Umbilical cord (tissue), 2 donors: ENCODE results near the gene SPSB1. TPM values are rescaled to one million over a fixed set of nuclear protein-coding genes. Genes with fewer than 3 reads are reported as not detected.

Experiments
- DNase-seq: peaks from one replicate; pipeline ENCODE4 v3.0.0-alpha.2; 2015; ENCODE audit warnings: low spot score
- total RNA-seq: library from RNA; depleted of rRNA; stranded (reverse); fragments of >200 nt; gene quantifications from one replicate; pipeline ENCODE4 v1.2.3, GENCODE V29; 2014; ENCODE audit warnings: low replicate concordance; ENCODE audit not compliant: insufficient read depth

The SPSB1 gene
- total RNA-seq, result 43.3 TPM

DNA sequence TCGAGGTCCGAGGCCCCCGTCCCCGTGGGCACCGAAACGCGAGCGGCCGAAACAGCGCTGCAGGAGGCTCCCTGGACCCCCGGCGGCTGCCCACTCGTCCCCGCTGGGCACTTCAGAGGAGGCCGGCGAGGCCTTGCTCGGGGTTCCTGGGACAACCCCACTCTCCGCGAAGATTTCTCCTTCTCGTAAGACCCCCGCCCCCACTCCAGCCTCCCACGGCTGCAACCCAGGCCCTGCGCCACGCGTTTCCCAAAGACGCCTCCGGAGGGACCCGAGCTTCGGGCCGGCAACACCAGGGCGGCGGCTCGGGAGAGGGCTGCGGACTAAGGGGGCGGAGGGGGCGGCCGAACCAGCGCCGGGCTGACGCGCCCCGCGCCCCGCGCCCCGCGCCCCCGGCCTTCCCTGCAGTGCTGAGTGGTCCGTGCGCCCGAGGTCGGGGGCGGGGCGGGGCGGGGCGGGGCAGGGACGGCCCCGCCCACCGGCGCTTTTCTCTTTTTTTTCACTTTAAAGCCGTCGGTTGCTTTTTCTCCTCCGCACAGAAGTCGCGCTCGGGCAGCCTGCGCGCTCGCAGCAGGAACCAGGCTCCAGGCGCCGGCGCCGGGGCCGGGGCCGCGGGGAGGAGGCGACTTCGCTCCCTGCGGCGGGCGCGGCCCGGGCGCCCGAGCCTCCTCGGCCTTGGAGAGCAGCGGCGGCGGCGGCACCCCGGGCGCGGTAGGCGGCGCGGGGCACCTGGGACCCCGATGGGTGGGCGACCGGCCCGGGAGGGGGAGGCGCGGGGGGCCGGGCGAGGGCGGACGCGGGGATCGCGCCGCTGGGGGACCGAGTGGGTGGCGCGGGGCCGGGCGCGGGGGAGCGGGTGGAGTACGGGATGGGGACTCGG lies at the start of gene SPSB1:
Gene SPSB1 (plus strand): TSS at position 534 of the 880 bp plus-strand sequence. CDS start 62,998 bp downstream, outside the sequence.
- peak; percentile 86 for DNase-seq

DNA sequence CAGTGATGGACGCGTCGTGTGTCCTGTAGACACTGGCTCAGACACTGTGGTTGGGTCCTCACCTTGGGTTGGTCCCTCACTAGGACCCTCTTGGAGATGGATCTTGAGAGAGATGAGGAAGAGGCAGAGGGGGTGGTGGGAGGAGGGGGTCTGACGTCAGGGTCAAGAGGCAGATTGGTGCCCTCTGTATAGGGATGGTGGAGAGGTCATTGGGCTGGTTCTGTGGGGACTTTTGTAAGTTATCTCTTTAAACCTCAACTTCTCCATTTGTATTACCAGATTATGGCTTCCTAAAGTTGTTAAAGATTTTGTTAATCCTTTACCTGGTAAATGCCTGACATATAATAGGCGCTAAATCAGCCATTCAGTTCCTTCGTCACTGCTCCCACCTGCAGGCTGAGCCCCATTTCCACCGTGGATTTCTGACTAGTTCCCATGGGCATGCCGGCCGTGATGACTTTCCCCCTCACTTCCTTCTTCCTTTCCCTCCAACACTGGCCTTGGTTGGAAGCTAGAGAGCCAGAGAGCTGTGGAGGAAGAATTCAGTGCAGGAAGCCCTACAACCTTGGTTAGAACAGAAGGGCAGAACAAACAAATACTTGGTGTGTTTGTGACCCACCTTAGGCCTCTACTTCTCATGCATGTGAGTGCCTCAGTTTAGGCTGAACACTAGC lies 49.5 kb upstream of the SPSB1 start:
- no peak for DNase-seq

DNA sequence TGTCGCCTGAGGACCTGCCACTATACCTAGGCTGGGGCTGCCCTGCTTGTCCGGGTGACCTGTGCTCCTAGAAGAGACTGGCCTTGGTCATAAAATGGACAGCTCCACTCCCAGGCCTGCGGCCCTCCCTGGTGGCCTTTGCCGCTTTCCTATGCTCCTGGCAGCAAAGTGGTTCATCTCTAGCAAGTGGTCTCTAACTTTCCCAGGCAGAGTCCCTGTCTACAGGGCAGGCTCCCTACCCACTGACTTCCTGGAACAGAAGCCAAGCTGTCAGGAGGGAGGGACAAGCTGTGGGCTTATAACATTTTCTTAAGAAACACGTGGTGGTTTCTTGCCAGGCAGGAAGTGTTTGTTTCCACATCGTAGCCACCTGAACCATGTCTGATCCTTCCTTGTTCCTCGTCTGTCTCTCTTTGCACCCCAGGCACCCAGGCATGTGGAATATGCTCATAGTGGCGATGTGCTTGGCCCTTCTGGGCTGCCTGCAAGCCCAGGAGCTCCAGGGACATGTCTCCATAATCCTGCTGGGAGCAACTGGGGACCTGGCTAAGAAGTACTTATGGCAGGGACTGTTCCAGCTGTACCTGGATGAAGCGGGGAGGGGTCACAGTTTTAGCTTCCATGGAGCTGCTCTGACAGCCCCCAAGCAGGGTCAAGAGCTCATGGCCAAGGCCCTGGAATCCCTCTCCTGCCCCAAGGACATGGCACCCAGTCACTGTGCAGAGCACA lies 48.0 kb upstream of the SPSB1 start:
- no peak for DNase-seq

DNA sequence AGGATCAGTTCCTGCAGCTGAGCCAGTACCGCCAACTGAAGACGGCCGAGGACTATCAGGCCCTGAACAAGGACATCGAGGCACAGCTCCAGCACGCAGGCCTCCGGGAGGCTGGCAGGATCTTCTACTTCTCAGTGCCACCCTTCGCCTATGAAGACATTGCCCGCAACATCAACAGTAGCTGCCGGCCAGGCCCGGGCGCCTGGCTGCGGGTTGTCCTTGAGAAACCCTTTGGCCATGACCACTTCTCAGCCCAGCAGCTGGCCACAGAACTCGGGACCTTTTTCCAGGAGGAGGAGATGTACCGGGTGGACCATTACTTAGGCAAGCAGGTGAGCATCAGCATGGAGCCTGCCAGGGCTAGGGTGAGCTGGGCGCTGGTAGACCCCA lies 47.5 kb upstream of the SPSB1 start:
- DNase-seq, result no peak

DNA sequence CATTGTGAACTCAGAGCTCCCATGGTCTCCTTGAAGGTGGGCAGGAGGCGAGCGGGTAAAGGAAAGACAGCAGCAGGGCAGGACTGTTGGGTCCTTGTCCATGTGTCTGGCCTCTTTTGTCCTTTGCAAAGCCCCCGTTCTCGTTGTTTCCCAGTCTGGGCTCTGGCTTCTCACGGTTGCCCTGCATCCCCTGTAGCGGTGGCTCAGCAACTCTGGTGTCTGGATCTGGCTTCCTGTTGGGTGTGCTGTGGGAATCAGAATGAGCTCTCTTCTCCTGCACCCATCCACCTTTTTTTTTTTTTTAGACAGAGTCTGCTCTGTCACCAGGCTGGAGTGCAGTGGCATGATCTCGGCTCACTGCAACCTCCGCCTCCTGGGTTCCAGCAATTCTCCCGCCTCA lies 47.0 kb upstream of the SPSB1 start:
- no peak for DNase-seq

DNA sequence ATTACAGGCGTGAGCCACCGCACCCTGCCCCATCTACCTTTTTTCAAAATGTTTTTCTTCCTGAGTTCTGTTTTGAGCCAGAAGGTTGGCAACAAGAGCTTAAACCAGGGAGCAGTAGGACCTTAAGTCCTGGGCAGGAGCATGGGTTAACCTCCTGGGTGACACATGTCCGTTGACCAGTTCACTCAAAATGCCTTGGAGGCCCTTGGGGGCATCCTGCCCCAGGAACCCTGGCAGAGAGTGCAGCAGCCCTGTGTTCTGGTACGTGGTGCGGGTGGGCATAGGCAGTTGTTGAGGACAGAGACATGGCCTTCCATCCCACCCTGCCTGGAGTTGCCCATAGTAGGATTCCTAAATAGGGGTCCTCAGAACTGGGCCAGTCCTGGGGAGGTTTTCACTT lies 46.5 kb upstream of the SPSB1 start:
- no peak for DNase-seq

DNA sequence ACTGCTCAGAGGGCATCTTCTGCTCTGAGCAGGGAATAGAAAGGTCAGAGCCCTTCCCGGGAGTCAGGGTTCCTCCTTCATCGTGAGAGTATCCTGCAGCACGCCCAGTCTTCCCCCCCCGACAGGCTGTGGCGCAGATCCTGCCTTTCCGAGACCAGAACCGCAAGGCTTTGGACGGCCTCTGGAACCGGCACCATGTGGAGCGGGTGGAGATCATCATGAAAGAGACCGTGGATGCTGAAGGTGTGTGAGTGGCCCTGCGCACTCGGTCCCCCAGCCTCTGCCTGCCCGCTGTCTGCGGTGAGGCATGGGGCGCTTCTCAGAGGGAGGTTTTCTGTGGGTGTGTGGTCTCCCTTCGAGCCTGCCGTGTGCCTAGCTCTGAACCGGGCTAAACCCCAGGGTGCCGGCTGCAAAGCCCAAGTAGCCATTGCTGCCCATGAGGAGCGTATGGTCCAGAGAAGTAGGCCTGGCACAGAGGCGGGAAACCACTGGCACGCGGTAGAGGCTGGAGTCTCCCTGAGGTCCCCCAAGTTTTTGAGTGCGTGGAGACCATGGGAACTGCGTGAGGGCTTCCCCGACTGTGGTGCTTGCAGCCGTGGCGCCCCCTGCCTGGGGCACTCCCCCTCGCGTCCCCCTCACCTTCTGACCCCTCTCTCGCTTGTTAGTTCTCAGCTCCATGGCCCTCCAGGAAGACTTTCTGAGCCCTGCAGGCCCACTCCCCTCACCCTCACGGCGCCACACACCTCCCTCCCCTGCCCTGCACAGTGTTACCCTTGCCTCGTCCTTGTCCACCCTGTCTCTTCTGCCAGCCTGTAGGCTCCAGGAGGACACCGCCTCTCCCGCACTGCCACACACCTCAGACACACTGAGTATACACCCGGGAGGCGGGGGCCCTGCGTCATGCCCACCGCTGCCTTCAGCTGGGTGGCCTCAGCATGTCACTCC lies 45.6 kb upstream of the SPSB1 start:
- no peak for DNase-seq

DNA sequence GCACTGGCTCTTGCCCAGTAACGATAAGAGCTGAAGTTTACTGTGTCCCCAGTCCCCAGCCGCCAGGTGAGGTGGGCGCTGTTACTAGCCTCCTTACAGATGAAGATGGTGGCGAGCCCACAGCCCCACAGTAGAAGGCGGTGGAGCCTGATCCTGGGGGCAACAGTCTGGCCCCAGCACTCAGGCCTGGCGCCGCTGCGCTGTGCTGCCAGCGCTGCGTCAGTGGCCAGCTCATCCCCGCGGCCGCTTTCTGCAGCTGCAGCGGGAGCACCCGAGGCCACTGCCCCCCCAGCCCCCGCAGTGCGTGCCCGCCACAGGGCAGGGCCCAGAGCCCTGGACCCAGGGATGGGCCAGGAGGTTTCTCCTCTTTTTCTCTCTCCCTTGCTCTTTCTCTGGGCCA lies 44.8 kb upstream of the SPSB1 start:
- DNase-seq, result no peak

DNA sequence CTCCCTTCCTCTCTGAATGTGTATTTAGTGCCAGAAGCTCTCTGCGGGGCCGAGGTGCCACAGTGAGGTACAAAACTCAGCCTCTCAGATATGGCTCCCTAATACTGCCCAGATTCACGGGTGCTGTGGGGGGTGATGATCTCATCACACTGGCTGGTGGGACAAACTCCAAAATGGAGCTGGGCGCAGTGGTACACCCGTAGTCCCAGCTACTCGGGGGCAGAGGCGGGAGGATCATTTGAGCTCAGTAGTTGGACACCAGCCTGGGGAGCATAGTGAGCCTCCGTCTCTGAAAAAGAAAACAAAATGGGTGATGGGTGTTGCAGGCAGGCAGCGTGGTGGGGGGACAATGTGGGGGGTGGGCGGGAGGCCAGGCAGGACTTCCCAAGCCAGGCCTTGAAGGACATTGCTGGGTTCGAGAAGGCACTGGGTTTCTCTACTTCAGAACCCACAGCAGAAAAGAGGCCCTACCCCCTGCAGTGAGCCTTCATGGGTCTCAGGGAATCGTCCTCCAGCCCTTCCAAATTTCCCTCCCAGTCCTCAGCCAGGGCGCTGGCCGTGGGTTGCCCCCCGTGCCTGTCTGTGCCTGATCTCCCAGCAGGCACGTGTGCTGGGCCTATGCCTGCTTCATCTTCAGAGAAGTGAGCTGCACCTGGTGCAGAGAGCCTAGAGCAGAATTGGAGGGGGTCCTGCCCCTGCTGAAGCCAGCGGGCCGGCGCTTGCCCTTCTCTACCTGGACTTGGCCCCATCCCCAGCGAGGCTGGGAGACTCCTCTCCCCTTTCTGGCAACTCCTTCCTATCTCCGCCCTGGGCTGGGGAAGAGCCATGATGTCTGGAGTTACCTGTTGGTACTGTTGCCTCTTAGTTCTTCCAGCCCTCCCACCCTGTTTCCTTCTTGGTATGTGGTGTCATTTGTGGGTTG lies 44.1 kb upstream of the SPSB1 start:
- no peak for DNase-seq

DNA sequence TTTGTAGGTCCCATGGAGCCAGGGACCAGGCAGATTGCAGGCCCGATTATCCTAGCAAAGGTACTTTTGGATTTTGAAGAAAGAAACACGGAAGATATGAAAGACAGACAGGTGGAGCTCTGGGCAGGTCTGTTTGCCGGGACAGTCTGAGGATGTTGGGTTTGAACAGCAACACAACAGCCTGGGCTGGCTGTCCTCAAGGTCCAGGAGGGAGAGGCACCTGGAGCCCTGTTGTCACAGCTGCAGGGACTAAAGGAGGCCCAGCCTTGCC lies 43.5 kb upstream of the SPSB1 start:
- DNase-seq, result no peak

DNA sequence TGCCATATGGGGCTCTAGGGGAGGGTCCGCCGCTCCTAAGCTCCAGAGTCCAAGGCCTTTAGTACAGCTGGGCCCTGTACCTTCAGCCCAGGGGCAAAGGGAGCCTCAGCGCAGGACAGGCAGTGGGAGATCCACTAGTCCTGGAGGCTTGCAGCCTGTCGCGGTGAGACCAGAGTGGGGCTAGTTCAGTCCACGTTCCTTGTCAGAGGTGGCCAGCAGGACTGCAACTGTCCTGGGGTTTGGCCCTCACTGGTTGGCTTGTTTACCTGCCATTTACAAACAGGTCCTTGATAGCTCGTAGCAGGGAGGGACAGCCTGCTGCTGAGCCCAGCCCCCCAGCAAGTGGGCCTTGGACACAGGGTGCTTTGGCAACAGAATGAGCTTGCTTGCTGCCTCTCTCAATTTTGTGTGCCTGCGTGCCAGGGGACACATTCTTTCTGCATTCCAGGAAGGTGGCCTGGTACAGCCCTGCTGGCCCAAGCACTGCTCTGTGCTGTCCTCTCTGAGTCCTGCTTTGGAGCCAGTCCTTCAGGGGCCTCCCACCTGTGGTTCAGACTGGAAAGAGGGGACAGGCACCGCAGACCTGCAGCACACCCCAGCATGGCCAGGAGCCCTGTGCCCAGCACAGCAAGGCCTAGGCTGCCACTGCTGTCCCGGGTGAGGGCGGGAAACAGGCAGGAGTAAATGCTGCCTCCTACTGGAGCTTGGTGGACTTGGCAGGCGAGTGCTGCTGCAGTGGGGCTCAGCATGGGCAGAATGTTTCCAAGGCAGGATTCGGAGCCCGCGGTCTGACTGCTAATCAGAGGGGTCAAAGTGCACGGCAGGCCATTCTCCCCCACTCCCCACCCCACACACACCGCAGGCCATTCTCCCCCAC lies 42.9 kb upstream of the SPSB1 start:
- DNase-seq, result no peak

DNA sequence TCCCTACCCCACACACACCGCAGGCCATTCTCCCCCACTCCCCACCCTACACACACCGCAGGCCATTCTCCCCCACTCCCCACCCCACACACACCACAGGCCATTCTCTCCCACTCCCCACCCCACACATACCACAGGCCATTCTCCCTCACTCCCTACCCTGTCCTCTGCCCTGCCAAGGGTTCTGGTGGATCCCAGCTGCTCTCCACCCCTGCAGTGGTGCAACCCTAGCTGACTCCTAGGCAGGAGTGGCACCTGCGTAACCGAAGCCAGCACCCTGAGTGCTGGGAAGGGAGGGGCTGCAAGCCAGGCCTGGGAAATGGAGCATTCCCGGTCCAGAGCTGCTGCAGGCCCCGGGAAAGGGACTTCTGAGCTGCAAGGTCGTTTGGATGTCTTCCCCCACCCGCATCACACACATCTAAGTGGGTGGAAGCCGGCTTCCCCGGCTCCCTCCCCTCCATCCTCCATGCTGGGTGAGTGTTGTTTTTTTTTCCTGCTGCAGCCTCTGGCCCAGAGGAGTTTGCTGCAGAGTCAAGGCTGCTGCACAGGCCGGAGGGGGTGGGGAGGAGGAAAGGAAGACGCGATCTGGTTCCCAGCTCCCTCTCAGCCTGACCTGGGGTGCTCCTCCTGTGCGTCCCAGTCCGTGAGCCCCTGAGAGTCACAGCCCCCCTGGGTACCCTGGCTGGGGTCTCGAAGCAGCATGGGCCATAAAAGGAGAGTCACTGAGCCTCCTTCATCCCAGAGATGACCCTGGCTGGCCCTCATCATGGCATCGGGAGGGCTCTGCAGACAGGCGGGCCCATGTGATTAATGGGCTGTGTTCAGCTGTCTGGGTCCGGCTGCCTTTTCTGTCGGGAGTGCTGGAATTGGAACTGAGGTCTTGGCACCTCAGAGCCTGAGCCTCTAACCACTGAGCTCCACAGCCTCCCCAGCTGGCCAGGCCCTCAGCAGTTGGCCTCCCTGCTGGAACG lies 42.0 kb upstream of the SPSB1 start:
- peak; percentile 33 for DNase-seq

DNA sequence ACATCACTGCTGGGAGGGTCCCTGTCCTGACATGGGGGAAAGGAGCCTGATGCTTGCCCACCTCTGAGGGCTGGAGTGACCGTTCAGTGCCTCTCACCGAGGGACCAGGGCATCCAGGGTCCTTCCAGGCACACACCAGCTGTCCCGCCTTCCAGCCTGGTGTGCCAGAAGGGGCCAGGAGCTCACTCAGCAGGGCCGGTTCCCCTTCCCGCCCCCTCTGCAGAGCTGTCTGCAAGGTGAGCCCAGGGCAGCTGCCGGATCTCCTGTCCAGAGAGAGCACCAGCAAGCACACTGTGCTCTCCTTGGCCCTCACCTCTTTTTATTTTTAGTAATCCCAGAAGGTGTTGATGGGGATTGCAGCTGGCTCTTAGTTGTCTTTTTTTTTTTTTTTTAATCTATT lies 41.2 kb upstream of the SPSB1 start:
- no peak for DNase-seq

DNA sequence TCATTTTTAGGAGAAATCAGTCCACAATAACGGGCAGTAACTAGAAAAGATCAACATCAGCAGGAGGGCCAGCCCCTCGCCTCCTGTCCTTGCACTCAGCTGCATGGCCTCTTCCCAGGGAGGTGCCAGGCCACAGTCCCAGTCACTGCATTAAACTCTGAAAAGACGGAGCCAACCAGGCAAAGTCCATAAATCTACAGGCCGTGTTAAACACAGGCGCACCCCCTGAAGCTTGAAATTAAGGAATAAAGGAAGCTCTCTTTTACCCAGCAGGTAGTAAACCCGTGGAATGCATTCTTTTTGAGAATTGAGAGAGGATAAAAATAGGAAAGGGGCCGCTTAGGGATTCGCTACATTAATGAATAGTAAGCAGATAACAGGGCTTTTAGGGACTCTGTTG lies 39.7 kb upstream of the SPSB1 start:
- peak; percentile 28 for DNase-seq

DNA sequence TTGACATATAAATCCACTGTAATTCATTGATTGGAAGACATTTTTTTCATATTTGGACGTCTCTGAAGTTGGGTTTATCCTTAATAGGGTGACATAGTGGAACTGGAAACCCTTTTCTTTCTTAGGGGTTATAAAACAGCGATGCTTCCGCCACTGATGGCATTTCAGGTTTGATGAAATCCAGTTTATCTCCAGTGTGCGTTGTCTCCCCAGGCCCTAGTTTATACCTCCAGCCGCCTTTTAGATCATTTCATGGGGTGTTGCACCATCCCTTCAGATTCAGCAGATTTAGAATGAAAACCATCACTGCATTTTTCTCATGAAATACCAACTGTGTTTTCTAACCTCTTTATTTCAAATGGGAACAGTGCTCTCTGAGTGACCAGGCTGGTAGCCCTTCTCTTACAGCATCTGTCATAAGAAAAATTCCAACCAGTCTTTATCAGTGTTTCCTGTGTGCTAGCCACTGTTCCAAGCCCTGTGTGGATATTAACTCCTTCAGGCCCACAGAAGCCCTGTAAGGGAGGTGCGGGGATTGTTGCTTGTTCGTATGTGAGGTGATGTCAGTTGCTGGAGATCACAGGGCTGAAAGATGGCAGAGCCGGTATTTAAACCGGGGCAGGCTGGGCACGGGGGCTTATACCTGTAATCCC lies 39.1 kb upstream of the SPSB1 start:
- peak; percentile 60 for DNase-seq

DNA sequence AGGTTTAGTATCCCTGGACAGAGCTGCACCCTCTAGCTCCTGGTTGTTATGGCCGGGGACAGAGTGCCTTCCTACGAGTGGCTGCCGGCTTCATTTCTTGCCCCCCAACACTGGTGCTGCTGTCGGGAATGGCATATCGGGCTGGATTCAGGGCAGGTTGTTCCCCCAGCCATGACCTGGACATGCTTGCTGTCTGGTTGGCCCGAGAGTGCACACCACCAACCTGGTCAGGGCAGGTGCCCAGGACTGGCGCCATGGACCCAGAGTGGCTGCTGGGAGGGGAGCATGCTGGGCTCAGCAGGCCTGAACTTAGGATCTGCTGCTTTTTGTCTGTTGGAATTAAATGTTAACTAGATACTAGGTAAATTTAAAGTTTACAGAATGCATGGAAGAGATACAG lies 36.4 kb upstream of the SPSB1 start:
- DNase-seq, result no peak

DNA sequence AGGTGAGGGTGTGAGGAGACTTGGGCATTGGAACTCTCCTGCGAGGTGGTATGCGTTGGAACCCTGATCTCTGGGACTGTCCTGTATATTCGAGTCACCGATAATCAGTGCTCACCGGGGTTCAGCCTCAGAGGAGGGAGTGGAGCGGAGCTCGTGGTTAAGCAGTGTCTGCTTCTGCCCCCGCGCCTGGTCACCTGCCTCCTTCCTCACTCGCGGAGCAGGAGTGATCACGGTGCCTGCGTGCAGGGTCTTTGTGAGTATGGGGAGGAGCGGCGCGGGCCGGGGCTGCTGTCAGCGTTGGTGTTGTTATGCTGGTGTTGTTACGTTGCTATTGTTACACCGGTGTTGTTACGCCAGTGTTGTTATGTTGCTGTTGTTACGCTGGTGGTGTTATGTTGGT lies 34.8 kb upstream of the SPSB1 start:
- DNase-seq, result no peak

DNA sequence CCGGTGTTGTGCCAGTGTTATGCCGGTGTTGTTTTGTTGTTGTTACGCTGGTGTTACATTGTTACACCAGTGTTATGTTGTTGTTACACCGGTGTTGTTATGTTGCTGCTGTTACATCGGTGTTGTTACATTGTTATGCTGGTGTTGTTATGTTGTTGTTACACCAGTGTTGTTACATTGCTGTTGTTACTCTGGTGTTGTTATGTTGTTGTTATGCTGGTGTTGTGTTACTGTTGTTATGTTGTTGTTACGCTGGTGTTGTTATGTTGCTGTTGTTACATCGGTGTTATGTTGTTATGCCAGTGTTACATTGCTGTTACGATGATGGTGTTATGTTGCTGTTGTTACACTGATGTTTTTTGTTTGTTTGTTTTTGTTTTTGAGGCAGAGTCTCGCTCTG lies 34.1 kb upstream of the SPSB1 start:
- DNase-seq, result no peak
